Mesothelial cell of epicardium (in vitro differentiated cells): ENCODE data around the gene CMSS1. TPM values are rescaled to one million over a fixed set of nuclear protein-coding genes. Genes with fewer than 3 reads are reported as not detected.

ENCODE experiments used
- DNase-seq, 2 experiments: peaks; one replicate each; pipeline ENCODE4 v3.0.0; 2021; ENCODE audit warnings: low spot score in 2 of 2; ENCODE audit not compliant: unreplicated experiment in 2 of 2
- H3K27ac Mint-ChIP-seq: 2 replicates; pipeline ENCODE4 v1.8.0; 2021; ENCODE audit warnings: mixed read lengths
- H3K27me3 Mint-ChIP-seq: 2 replicates; pipeline ENCODE4 v1.8.0; 2021; ENCODE audit warnings: low read depth, mixed read lengths
- H3K36me3 Mint-ChIP-seq: 2 replicates; pipeline ENCODE4 v1.8.0; 2021; ENCODE audit warnings: mixed read lengths
- H3K4me1 Mint-ChIP-seq: 2 replicates; pipeline ENCODE4 v1.8.0; 2021; ENCODE audit warnings: mixed read lengths
- H3K4me3 Mint-ChIP-seq: 2 replicates; pipeline ENCODE4 v1.8.0; 2021; ENCODE audit warnings: mild to moderate bottlenecking, moderate library complexity, mixed read lengths
- H3K9me3 Mint-ChIP-seq: 2 replicates; pipeline ENCODE4 v1.8.0; 2021; ENCODE audit warnings: mixed read lengths
- total RNA-seq: library from RNA; stranded (reverse); gene quantifications from 3 replicates; pipeline ENCODE4 v1.2.1, GENCODE V29; 2021
- TF ChIP-seq, protein P1 (sequence below): fragments of 200-600 bp; sonication (generic); IDR thresholded peaks from one replicate; pipeline ENCODE4 v1.5.0; 2021; ENCODE audit warnings: antibody characterized with exemption; ENCODE audit not compliant: unreplicated experiment

The CMSS1 gene
- total RNA-seq, 1 donor from 2014 or later = 30.0 TPM

DNA sequence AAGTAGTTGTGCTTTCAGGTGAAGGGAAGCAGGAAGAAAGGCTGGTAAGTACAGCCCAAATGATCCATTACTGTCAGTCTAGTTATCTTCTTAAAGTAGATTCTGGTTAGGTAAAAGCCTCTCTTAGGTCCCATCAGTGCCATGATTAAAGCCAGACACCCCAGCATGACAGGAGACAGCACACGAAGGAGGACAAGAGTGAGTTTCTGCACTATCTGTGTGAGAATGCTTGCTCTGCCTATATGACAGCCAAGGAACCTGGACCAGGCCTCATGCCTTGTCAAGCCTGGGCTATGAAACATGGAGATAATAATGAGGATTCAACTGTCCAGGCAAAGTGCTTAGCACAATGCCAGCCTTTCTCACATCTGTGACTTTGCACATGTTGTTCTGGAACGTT lies 310.1 kb downstream of the CMSS1 start:
- Mint-ChIP-seq H3K36me3 (no peaks in the 10 kb centered on the region), H3K9me3 (no peaks in the 10 kb centered on the region), H3K27me3 (no peaks in the 10 kb centered on the region), H3K4me3 (no peak overlapping the region), H3K27ac (no peak overlapping the region), H3K4me1 (peaks cover 26% of the 10 kb centered on the region)
- TF ChIP-seq, protein P1, sequence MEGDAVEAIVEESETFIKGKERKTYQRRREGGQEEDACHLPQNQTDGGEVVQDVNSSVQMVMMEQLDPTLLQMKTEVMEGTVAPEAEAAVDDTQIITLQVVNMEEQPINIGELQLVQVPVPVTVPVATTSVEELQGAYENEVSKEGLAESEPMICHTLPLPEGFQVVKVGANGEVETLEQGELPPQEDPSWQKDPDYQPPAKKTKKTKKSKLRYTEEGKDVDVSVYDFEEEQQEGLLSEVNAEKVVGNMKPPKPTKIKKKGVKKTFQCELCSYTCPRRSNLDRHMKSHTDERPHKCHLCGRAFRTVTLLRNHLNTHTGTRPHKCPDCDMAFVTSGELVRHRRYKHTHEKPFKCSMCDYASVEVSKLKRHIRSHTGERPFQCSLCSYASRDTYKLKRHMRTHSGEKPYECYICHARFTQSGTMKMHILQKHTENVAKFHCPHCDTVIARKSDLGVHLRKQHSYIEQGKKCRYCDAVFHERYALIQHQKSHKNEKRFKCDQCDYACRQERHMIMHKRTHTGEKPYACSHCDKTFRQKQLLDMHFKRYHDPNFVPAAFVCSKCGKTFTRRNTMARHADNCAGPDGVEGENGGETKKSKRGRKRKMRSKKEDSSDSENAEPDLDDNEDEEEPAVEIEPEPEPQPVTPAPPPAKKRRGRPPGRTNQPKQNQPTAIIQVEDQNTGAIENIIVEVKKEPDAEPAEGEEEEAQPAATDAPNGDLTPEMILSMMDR = no peak
- no peak for DNase-seq

DNA sequence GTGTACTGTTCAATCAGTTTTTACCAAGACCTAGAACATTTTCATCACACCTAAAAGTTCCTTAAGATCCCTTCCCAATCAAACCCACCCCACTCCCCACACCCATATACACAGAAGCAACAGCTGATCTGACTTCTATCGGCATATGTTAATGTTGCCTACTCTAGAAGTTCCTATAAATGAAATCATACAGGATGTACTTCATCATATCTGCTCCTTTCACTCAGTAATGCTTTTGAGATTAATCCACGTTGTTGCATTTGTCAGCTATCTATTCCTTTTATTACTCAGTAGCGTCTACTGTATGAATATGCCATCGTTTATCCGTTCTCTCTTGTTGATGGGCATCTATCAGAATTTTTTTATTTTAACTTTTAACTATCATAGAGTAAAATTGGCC lies 310.9 kb downstream of the CMSS1 start:
- Mint-ChIP-seq H3K4me1 (peaks cover 22% of the 10 kb centered on the region), H3K27me3 (no peaks in the 10 kb centered on the region), H3K4me3 (no peak overlapping the region), H3K9me3 (no peaks in the 10 kb centered on the region), H3K36me3 (no peaks in the 10 kb centered on the region), H3K27ac (no peak overlapping the region)
- DNase-seq = no peak
- TF ChIP-seq, protein P1 = no peak

DNA sequence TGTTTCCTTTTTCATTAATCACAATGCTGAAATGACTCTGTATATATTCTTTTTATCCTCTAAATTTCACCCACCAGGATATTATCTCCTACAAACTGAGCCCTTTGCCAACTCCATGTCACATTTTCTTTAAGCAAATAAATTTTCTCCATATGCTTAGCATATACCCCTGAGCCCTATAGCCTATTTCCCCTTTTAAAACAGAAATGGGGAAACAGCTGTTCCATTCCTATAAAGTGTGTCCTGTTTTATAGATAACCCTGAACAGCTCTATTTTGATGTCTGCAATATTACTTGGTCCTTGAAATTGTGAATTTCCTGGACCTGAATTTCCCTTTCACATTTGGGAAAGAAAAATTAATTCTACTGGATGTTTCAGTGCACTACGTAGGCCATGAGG lies 312.3 kb downstream of the CMSS1 start:
- Mint-ChIP-seq H3K27me3 (no peaks in the 10 kb centered on the region), H3K4me1 (peaks cover 15% of the 10 kb centered on the region), H3K27ac (no peak overlapping the region), H3K36me3 (no peaks in the 10 kb centered on the region), H3K9me3 (no peaks in the 10 kb centered on the region), H3K4me3 (no peak overlapping the region)
- TF ChIP-seq, protein P1 = no peak
- DNase-seq = no peak

DNA sequence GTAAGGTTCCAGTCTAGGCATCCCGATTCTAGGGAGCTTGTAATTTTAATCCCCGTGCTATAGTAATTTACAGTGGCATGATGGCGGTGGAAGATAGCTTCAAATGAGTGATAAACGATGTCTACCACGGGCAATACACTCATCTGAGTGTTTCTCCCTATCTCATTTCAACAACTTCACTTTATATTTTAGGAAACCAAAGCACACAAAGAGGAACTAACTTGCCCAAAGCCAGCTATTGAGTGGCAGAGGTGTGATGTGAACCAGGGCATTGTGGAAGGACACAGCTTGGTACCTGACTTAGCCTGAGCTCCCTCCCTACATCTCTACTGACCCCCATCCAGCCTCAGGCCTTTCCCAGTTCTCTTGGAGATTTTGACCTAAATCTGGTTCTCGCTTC lies 313.6 kb downstream of the CMSS1 start:
- TF ChIP-seq, protein P1 = no peak
- Mint-ChIP-seq H3K4me1 (peaks cover 5% of the 10 kb centered on the region), H3K27me3 (no peaks in the 10 kb centered on the region), H3K27ac (no peak overlapping the region), H3K9me3 (no peaks in the 10 kb centered on the region), H3K36me3 (no peaks in the 10 kb centered on the region), H3K4me3 (no peak overlapping the region)
- DNase-seq = no peak

DNA sequence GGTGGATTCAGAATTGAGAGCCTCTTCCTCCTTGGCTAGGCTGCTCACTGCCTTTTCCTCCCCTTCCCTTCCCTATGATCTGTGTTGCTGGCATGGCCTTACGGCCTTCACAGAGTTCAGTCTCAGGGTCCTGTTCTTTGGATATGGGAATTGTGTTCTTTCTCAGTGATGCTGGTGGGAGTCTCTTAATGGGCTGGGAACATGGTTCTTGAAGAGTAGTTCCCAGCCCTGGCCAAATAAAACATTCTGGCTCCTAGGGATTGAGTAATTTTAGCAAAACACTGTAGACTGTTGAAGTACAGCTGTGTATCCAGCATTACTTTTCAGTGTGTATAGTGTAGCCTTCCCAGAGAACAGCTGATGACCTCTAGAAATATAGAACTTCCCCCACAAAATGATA lies 319.3 kb downstream of the CMSS1 start:
- H3K4me1 Mint-ChIP-seq = peaks cover 1% of the 10 kb centered on the region
- no peak overlapping the region for H3K4me3 Mint-ChIP-seq
- TF ChIP-seq, protein P1 = no peak
- peaks cover 10% of the 10 kb centered on the region for H3K9me3 Mint-ChIP-seq
- no peaks in the 10 kb centered on the region for H3K36me3 Mint-ChIP-seq
- no peak for DNase-seq
- no peak overlapping the region for H3K27ac Mint-ChIP-seq
- no peaks in the 10 kb centered on the region for H3K27me3 Mint-ChIP-seq

DNA sequence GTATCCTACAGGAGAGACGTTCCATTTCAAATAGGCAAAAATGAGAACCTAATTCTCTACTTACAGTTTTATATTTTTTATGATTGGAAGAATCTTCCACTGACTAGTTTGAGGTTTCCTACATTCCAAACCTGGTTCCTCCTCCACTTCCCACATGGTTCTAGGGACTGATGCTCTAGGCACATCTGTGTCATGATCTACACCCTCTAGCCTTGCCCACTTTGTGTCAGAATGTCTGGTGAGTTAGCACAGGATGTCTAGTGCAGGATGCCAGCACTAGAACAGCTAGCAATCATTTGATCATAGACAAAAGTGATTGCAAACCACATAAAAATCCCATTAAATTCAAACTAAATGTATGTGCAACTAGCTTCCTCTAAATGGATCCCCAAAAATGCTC lies 323.3 kb downstream of the CMSS1 start:
- H3K9me3 Mint-ChIP-seq = peaks cover 32% of the 10 kb centered on the region
- no peaks in the 10 kb centered on the region for H3K27me3 Mint-ChIP-seq
- no peak overlapping the region for H3K4me3 Mint-ChIP-seq
- TF ChIP-seq, protein P1 = no peak
- H3K27ac Mint-ChIP-seq = no peak overlapping the region
- DNase-seq = no peak
- H3K4me1 Mint-ChIP-seq = peaks cover 1% of the 10 kb centered on the region
- H3K36me3 Mint-ChIP-seq = peaks cover 17% of the 10 kb centered on the region
